Tibial nerve (tissue), 4 donors: ENCODE data around the gene ST6GALNAC3. TPM values are rescaled to one million over a fixed set of nuclear protein-coding genes. Genes with fewer than 3 reads are reported as not detected.

Experiments
- DNase-seq, 2 donors: peaks; one replicate each; pipeline ENCODE4 v3.0.0-alpha.2; 2019; ENCODE audit warnings: low spot score in 2 of 2
- H3K27ac ChIP-seq, 4 donors: fragments of 200-600 bp; sonication (generic) in 3 of 4; one replicate each; pipeline ENCODE4 v1.5.1; 2017 to 2019; ENCODE audit warnings: mild to moderate bottlenecking in 1 of 4
- H3K27me3 ChIP-seq, 2 donors: fragments of 200-600 bp; sonication (generic) in 1 of 2; one replicate each; pipeline versions ENCODE4 v1.5.1 to v1.6.0; 2017 to 2019
- H3K36me3 ChIP-seq, 3 donors: fragments of 200-600 bp; sonication (generic); one replicate each; pipeline ENCODE4 v1.5.1; 2018 to 2019
- H3K4me1 ChIP-seq, 4 donors: fragments of 200-600 bp; sonication (generic) in 3 of 4; one replicate each; pipeline ENCODE4 v1.5.1; 2017 to 2019
- H3K4me3 ChIP-seq, 4 donors: fragments of 200-600 bp; sonication (generic) in 3 of 4; one replicate each; pipeline ENCODE4 v1.5.1; 2017 to 2019; ENCODE audit warnings: mild to moderate bottlenecking in 1 of 4, moderate library complexity in 1 of 4
- H3K9me3 ChIP-seq, 4 donors: fragments of 200-600 bp; sonication (generic) in 3 of 4; one replicate each; pipeline ENCODE4 v1.5.1; 2017 to 2019
- EP300 ChIP-seq, 2 donors: sonication (generic); formaldehyde crosslinking; IDR thresholded peaks; one replicate each; pipeline ENCODE4 v1.6.1; 2017; ENCODE audit warnings: antibody characterized with exemption in 2 of 2, mild to moderate bottlenecking in 1 of 2
- POLR2A ChIP-seq, 2 donors: fragments of 450-650 bp; IDR thresholded peaks; one replicate each; pipeline ENCODE4 v1.6.1; 2017; ENCODE audit warnings: antibody characterized with exemption in 2 of 2, mild to moderate bottlenecking in 2 of 2, moderate library complexity in 2 of 2
- WGBS, 2 donors: methylation state at CpG; one replicate each; pipeline ENCODE4 v1.1.5; 2018; 5-methylcytosine and 5-hydroxymethylcytosine counted together
- total RNA-seq, 4 donors: library from RNA; depleted of rRNA; stranded (reverse); fragments of >200 nt; gene quantifications; one replicate each; pipeline ENCODE4 v1.1.0, GENCODE V29; 2016
- TF ChIP-seq, protein P1 (sequence below), 5 experiments: fragments of 200-600 bp in 3 of 5; fragments of 450-650 bp in 2 of 5; sonication (generic) in 3 of 5; IDR thresholded peaks; one replicate each; pipeline ENCODE4 v1.5.1; 2016 to 2019; ENCODE audit warnings: antibody characterized with exemption in 5 of 5, mild to moderate bottlenecking in 3 of 5, moderate library complexity in 2 of 5

ST6GALNAC3 gene
- total RNA-seq, 4 donors from 2014 or later: 2.7 to 6.6 (median 4.9) TPM

DNA sequence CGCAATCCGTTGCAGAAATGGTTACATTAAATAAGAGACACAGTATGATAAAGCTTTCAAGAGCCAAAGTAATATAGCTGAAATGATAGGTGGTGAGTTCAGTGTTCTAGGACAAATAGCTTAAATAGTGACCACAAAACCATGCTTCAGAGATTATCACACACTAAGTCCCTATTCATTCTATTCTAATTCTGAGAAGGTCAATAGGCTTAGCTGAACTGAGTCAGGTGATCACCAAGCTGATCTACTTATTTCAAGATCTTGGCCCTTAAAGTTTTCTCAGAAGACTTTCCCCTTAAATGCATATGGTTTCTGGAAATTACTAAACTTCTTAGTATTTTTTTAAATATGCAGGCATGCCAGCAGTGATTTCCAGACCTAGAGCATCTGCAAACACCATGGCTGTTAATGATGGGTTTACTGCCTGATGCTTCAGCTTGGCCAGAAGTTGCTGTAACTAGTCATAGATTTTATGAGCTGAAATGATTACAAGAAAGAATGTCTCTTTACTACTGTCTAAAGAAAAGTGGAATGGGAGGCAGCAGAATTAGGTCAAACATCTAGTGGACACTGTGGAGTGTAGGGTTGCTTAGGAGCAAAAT lies 242.9 kb downstream of the ST6GALNAC3 start:
- H3K9me3 ChIP-seq: peaks cover 0 to 8% (median 0%) of the 10 kb centered on the region in 4 donors
- H3K4me3 ChIP-seq: no peak overlapping the region
- TF ChIP-seq, protein P1, sequence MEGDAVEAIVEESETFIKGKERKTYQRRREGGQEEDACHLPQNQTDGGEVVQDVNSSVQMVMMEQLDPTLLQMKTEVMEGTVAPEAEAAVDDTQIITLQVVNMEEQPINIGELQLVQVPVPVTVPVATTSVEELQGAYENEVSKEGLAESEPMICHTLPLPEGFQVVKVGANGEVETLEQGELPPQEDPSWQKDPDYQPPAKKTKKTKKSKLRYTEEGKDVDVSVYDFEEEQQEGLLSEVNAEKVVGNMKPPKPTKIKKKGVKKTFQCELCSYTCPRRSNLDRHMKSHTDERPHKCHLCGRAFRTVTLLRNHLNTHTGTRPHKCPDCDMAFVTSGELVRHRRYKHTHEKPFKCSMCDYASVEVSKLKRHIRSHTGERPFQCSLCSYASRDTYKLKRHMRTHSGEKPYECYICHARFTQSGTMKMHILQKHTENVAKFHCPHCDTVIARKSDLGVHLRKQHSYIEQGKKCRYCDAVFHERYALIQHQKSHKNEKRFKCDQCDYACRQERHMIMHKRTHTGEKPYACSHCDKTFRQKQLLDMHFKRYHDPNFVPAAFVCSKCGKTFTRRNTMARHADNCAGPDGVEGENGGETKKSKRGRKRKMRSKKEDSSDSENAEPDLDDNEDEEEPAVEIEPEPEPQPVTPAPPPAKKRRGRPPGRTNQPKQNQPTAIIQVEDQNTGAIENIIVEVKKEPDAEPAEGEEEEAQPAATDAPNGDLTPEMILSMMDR (IDR thresholded peaks at IDR 0.05): no peak
- TF ChIP-seq POLR2A (IDR thresholded peaks at IDR 0.05) (no peak), EP300 (IDR thresholded peaks at IDR 0.05) (no peak)
- H3K36me3 ChIP-seq: no peaks in the 10 kb centered on the region
- WGBS, 2 donors: 68 to 88% methylated on average over 2 of the region's 2 CpGs
- no peak overlapping the region for H3K27ac ChIP-seq
- H3K4me1 ChIP-seq: no peaks in the 10 kb centered on the region
- DNase-seq: no peak
- H3K27me3 ChIP-seq: no peaks in the 10 kb centered on the region

DNA sequence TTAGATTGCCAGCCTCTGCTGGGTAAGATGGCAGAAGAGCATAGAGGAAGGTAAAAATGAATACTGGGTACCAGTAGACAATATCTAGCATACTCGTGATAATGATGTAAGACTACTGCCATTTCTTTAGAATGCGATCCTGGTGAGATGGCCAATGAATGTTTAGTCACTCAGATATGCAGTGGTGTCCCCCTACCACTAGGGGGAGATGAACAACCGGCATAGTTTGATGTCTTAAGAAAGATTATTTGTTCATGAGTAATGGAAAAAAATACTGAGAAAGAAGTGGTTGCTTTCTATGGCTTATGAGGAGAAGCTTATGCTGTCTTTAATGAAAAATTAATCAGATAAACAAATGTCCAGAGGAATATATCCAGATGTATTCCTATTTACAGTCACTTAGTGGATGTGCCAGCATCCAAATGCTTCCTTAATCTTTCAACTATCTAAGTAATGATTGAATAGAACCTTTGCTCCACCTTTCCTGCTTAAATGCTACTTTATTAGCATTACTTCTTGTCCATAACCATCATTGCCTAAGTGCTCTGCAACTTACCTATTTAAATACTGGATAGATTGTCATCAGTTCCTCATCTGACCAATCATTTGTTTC lies 256.6 kb downstream of the ST6GALNAC3 start:
- no peak overlapping the region for H3K4me3 ChIP-seq
- no peaks in the 10 kb centered on the region for H3K9me3 ChIP-seq
- H3K27me3 ChIP-seq: no peaks in the 10 kb centered on the region
- no peak overlapping the region for H3K27ac ChIP-seq
- no peaks in the 10 kb centered on the region for H3K36me3 ChIP-seq
- DNase-seq: peak in 1 of 2 donors; percentile 25
- H3K4me1 ChIP-seq: peaks cover 0 to 7% (median 0%) of the 10 kb centered on the region in 4 donors
- 15 to 16% methylated on average over 3 of the region's 3 CpGs for WGBS, 2 donors
- TF ChIP-seq, protein P1 (IDR thresholded peaks at IDR 0.05): peak; percentile 77 to 87 (median 82)
- no peak for TF ChIP-seq POLR2A (IDR thresholded peaks at IDR 0.05)
- no peak for TF ChIP-seq EP300 (IDR thresholded peaks at IDR 0.05)

DNA sequence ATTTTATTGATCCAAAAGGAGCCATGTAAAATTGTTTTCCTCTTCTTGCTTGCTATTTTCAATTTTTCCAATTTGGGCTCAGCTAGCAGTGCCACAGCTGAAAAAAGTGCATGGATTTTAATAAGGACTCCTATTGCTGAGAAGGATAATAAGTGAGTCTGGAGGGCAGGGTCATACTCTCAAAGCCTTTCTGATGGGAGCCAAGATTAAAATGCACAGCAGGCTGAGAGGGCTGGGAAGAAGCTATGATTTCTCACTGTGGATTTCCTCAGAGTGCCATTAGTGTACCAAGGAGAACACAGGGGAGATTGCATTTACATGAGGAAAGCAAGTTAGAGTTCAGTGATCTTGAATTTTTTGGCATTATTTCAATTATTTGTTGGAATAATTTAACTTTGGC lies 261.3 kb downstream of the ST6GALNAC3 start:
- no peaks in the 10 kb centered on the region for H3K27me3 ChIP-seq
- TF ChIP-seq EP300 (IDR thresholded peaks at IDR 0.05) (no peak), POLR2A (IDR thresholded peaks at IDR 0.05) (no peak)
- TF ChIP-seq, protein P1 (IDR thresholded peaks at IDR 0.05): no peak
- H3K27ac ChIP-seq: no peak overlapping the region
- no peak for DNase-seq
- peaks cover 0 to 23% (median 0%) of the 10 kb centered on the region in 4 donors for H3K4me1 ChIP-seq
- no peaks in the 10 kb centered on the region for H3K9me3 ChIP-seq
- no peak overlapping the region for H3K4me3 ChIP-seq
- H3K36me3 ChIP-seq: no peaks in the 10 kb centered on the region

DNA sequence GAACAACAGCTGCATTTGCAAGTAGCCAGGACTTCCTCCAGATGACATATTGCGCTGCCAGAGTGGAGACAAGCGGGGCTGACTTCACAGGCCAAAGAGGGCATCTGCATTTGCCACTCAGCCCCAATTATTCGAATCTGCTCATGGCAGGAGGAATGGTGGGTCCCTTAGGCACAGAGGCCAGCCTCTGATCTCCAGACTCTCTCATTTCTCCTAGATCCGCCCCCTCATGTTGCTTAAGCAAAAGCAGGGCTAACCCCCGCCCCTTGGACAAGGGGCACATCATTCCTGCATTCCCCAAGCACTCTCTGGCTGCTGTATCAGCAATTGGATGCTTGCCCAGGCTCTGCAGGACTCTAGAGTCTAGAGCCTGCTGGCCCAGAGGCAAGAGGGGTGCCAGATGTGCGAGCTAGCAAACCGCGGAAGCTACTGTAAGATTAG lies 262.4 kb downstream of the ST6GALNAC3 start:
- no peak overlapping the region for H3K4me3 ChIP-seq
- H3K36me3 ChIP-seq: no peaks in the 10 kb centered on the region
- DNase-seq: peak; percentile 23 to 49
- no peaks in the 10 kb centered on the region for H3K27me3 ChIP-seq
- 35 to 41% methylated on average over 8 of the region's 8 CpGs for WGBS, 2 donors
- H3K4me1 ChIP-seq: peaks cover 0 to 19% (median 0%) of the 10 kb centered on the region in 4 donors
- H3K9me3 ChIP-seq: no peaks in the 10 kb centered on the region
- TF ChIP-seq, protein P1 (IDR thresholded peaks at IDR 0.05): no peak
- no peak for TF ChIP-seq POLR2A (IDR thresholded peaks at IDR 0.05)
- TF ChIP-seq EP300 (IDR thresholded peaks at IDR 0.05): no peak
- no peak overlapping the region for H3K27ac ChIP-seq

DNA sequence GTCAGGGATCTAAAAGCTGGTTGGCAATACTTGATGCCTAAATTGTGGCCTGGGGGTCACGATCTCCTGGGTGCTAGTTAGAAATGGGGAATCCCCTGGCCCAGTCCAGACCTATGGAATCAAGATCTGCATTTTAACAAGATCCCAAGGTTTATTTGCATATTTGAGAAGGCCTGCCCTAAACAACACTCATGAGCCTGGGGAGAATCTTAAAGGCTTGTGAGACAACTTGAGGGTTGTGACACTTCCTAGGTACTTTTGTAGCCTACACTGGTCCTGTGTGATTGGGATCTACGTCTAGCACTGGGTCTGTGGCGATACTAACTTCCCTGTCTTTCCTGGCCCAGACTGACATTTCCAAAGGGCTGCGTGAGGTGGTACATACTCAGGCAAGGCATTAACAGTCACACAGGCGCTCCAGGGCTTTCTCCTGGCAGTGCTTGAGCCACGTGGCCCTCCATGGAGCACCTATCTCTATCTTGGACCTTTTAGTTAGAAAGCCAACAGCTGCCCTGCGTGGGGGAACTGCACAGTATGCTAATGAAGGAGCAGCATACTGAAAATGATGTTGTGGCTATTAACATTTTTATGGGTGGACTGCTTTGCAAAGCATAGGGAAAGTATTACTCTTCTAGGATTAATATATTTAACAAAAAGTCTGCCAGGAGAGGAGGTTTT lies 263.1 kb downstream of the ST6GALNAC3 start:
- Histone ChIP-seq H3K4me1 (peaks cover 0 to 19% (median 0%) of the 10 kb centered on the region in 4 donors), H3K27ac (no peak overlapping the region), H3K4me3 (no peak overlapping the region), H3K27me3 (no peaks in the 10 kb centered on the region), H3K36me3 (no peaks in the 10 kb centered on the region), H3K9me3 (no peaks in the 10 kb centered on the region)
- 77 to 85% methylated on average over 7 of the region's 7 CpGs for WGBS, 2 donors
- no peak for DNase-seq
- TF ChIP-seq, protein P1 (IDR thresholded peaks at IDR 0.05): no peak
- no peak for TF ChIP-seq POLR2A (IDR thresholded peaks at IDR 0.05)
- no peak for TF ChIP-seq EP300 (IDR thresholded peaks at IDR 0.05)
